ENCODE measurements around the gene CNIH3. TPM values are rescaled to one million over a fixed set of nuclear protein-coding genes. Genes with fewer than 3 reads are reported as not detected.
"Not testable (repeated sequence)": the region's sequence is repeated elsewhere in the genome, so short reads cannot be mapped to it uniquely, and the experiment has no call there.

Gene CNIH3
- total RNA-seq, 3 donors from 2014 or later: 3.8 to 5.2 (median 4.4) TPM

GRCh38 chr1:224678168-224678567, 62.1 kb downstream of the CNIH3 start:
- intact Hi-C loops (cut with DNase I; ENCODE audit: low total_unique reads): no loop called here
- H3K36me3 ChIP-seq: no peaks in the 10 kb centered on the region
- H3K27me3 ChIP-seq: no peaks in the 10 kb centered on the region
- DNase-seq (ENCODE audit: low spot score in 2 of 2): no peak
- no peak for TF ChIP-seq CTCF (IDR thresholded peaks at IDR 0.05)
- TF ChIP-seq POLR2AphosphoS5 (IDR thresholded peaks at IDR 0.05): no peak
- no peak for TF ChIP-seq POLR2A (IDR thresholded peaks at IDR 0.05)
- H3K9me3 ChIP-seq: no peaks in the 10 kb centered on the region
- H3K4me1 ChIP-seq: no peaks in the 10 kb centered on the region
- no peak overlapping the region for H3K4me3 ChIP-seq
- no peak overlapping the region for H3K27ac ChIP-seq

DNA sequence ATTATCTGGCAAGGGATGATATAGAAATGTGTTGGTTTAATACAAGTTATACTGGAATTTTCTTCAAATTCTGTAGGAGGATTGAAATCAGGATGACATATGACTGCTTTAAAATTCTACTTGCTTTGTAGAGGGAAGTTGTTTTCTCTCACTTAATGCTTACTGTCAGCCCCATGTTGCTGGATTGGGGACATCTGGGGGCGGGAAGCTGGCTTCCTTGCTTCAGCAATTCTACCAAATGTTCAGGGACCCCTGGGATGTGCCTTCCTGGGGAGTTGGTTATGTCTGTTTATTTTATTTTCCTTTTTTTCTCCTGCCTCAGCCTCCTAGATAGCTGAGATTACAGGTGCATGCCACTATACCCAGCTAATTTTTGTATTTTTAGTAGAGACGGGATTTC, 63.5 kb downstream of the CNIH3 start:
- DNase-seq (ENCODE audit: low spot score in 2 of 2): no peak
- Histone ChIP-seq H3K4me1 (no peaks in the 10 kb centered on the region), H3K27me3 (no peaks in the 10 kb centered on the region), H3K27ac (no peak overlapping the region), H3K4me3 (no peak overlapping the region), H3K36me3 (no peaks in the 10 kb centered on the region), H3K9me3 (no peaks in the 10 kb centered on the region)
- TF ChIP-seq CTCF (IDR thresholded peaks at IDR 0.05): no peak
- TF ChIP-seq POLR2AphosphoS5 (IDR thresholded peaks at IDR 0.05): no peak
- no peak for TF ChIP-seq POLR2A (IDR thresholded peaks at IDR 0.05)
- intact Hi-C loops (cut with DNase I; ENCODE audit: low total_unique reads): no loop called here

- H3K36me3 ChIP-seq: no peaks in the 10 kb centered on the region
- H3K4me3 ChIP-seq: no peak overlapping the region
- intact Hi-C loops (cut with DNase I; ENCODE audit: low total_unique reads): no loop called here
- H3K4me1 ChIP-seq: no peaks in the 10 kb centered on the region
- no peak for DNase-seq (ENCODE audit: low spot score in 2 of 2)
- H3K9me3 ChIP-seq: no peaks in the 10 kb centered on the region
- TF ChIP-seq POLR2AphosphoS5 (IDR thresholded peaks at IDR 0.05) (no peak), POLR2A (IDR thresholded peaks at IDR 0.05) (no peak), CTCF (IDR thresholded peaks at IDR 0.05) (no peak)
- H3K27ac ChIP-seq: no peak overlapping the region
- H3K27me3 ChIP-seq: no peaks in the 10 kb centered on the region
Observed at GRCh38 chr1:224681816-224682215, 65.7 kb downstream of the CNIH3 start.

DNA sequence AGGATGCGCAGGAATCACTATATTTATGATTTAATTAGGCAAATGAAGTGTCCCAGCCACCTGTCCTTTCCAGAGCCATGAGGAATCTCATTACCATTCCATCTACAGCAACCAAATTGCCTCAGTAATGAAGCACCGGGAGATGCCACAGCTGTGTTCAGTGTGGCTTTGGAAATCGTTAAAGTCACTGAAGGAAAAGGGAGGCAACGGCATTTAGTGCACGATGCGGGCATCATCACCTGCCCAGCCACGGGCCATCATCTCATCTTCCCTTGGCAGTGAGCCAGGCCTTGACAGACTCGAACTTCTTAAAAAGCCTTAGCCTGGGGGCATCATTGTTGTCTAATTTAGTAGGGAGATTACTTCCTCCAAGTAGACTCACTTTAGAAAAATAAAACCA, 67.8 kb downstream of the CNIH3 start:
- Histone ChIP-seq H3K27me3 (no peaks in the 10 kb centered on the region), H3K9me3 (no peaks in the 10 kb centered on the region), H3K27ac (no peak overlapping the region), H3K4me1 (no peaks in the 10 kb centered on the region), H3K4me3 (no peak overlapping the region), H3K36me3 (no peaks in the 10 kb centered on the region)
- TF ChIP-seq POLR2A (IDR thresholded peaks at IDR 0.05) (no peak), CTCF (IDR thresholded peaks at IDR 0.05) (no peak)
- no peak for DNase-seq (ENCODE audit: low spot score in 2 of 2)
- intact Hi-C loops (cut with DNase I; ENCODE audit: low total_unique reads): no loop called here

DNA sequence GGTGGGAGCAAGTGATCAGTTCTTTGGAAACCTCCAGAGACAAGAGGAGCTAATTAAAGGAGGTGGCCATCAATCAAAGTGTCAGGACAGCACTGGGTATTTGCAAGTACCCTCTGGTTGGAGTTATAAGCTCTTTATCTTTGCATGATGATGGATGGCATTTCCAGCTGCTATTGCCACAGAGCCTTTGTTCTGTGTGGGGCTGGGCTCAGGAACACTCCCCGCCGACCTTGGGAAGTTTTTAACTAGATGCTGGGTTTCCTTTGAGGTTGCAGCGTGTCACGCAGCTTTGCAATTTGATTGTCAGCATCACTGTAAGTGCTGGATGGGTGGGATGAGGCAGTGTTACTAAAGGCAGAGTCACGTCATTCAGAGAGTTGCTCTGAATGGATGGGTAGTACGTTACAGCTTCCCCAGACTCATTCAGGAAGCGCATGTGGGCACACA, 68.9 kb downstream of the CNIH3 start:
- Histone ChIP-seq H3K36me3 (no peaks in the 10 kb centered on the region), H3K27ac (no peak overlapping the region), H3K4me1 (no peaks in the 10 kb centered on the region), H3K4me3 (no peak overlapping the region), H3K9me3 (no peaks in the 10 kb centered on the region), H3K27me3 (no peaks in the 10 kb centered on the region)
- DNase-seq (ENCODE audit: low spot score in 2 of 2): no peak
- intact Hi-C loops (cut with DNase I; ENCODE audit: low total_unique reads): no loop called here
- TF ChIP-seq POLR2A (IDR thresholded peaks at IDR 0.05) (no peak), CTCF (IDR thresholded peaks at IDR 0.05) (no peak)

GRCh38 chr1:224686140-224686539, 70.0 kb downstream of the CNIH3 start:
- H3K4me3 ChIP-seq; H3K36me3 ChIP-seq; DNase-seq (ENCODE audit: low spot score in 2 of 2); H3K27me3 ChIP-seq; H3K4me1 ChIP-seq; H3K27ac ChIP-seq; H3K9me3 ChIP-seq; intact Hi-C loops (cut with DNase I; ENCODE audit: low total_unique reads): not testable (repeated sequence)

All from breast epithelium (tissue), 4 donors.